Esophagus squamous epithelium (tissue), 5 donors: ENCODE results near the gene NLGN1. TPM values are rescaled to one million over a fixed set of nuclear protein-coding genes. Genes with fewer than 3 reads are reported as not detected.

Experiments used
- DNase-seq: peaks from one replicate; lab custom pipeline; 2025; lab: John Stamatoyannopoulos, UW
- H3K27ac ChIP-seq, 4 donors: fragments of 200-600 bp; sonication (generic); one replicate each; pipeline ENCODE4 v1.5.1; 2016 to 2019; ENCODE audit warnings: mild to moderate bottlenecking in 1 of 4
- H3K27me3 ChIP-seq, 4 donors: fragments of 200-600 bp; sonication (generic); 1 replicate in 3 of 4; 2 replicates in 1 of 4; pipeline versions ENCODE4 v1.5.1 to v1.6.0; 2017 to 2021; ENCODE audit warnings: antibody characterized with exemption in 1 of 4
- H3K36me3 ChIP-seq, 3 donors: fragments of 200-600 bp; sonication (generic); one replicate each; pipeline ENCODE4 v1.5.1; 2016 to 2019
- H3K4me1 ChIP-seq, 3 donors: fragments of 200-600 bp; sonication (generic); one replicate each; pipeline ENCODE4 v1.5.1; 2017 to 2019
- H3K4me3 ChIP-seq, 4 donors: fragments of 200-600 bp; sonication (generic); 1 replicate in 3 of 4; 2 replicates in 1 of 4; pipeline ENCODE4 v1.5.1; 2016 to 2019; ENCODE audit warnings: mild to moderate bottlenecking in 2 of 4, moderate library complexity in 1 of 4
- H3K9me3 ChIP-seq, 3 donors: fragments of 200-600 bp; sonication (generic); one replicate each; pipeline ENCODE4 v1.5.1; 2016 to 2019
- POLR2A ChIP-seq, 4 donors: fragments of 450-650 bp; IDR thresholded peaks; one replicate each; pipeline ENCODE4 v1.6.1; 2017; ENCODE audit warnings: antibody characterized with exemption in 4 of 4, mild to moderate bottlenecking in 4 of 4, moderate library complexity in 3 of 4
- WGBS, 2 donors: methylation state at CpG; one replicate each; pipeline ENCODE4 v1.1.5; 2018; 5-methylcytosine and 5-hydroxymethylcytosine counted together
- intact Hi-C: fragments of 100-400 bp; cut with DNase I; formaldehyde crosslinking; loops from one replicate; pipeline ENCODE4 v1.15.0; 2022
- total RNA-seq, 4 donors: library from RNA; depleted of rRNA; stranded (reverse); fragments of >200 nt; gene quantifications; one replicate each; pipeline ENCODE4 v1.1.0, GENCODE V29; 2016
- TF ChIP-seq, protein P1 (sequence below), 6 experiments: fragments of 450-650 bp in 4 of 6; fragments of 200-600 bp in 2 of 6; sonication (generic) in 2 of 6; IDR thresholded peaks; one replicate each; pipeline ENCODE4 v1.5.1; 2016 to 2019; ENCODE audit warnings: antibody characterized with exemption in 6 of 6, mild to moderate bottlenecking in 4 of 6, moderate library complexity in 4 of 6
- donor health status: DM: yes; HTN: yes; CAD: no.

NLGN1 gene
- total RNA-seq, 4 donors from 2014 or later, result 0.34 to 12.6 (median 2.9) TPM

DNA sequence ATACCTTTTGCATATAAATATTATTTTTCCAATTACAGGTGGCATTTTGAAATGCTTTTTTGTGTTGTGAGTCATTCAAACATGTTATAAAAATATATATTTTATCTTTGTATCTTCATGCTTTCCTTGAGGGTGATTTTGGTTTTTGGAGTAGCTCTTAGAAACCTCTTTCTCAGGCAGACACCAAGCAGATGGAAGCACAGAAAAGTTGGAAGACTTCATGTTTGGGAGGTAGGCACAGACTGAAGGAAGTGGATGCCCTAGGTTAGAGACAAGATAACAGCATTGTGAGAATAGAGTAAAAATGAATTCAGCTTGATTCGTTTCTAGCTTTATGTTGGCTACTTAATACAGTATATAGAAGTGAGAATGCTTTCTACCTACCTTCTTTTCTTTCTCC is 338.3 kb downstream of the NLGN1 start:
- no peak for DNase-seq

DNA sequence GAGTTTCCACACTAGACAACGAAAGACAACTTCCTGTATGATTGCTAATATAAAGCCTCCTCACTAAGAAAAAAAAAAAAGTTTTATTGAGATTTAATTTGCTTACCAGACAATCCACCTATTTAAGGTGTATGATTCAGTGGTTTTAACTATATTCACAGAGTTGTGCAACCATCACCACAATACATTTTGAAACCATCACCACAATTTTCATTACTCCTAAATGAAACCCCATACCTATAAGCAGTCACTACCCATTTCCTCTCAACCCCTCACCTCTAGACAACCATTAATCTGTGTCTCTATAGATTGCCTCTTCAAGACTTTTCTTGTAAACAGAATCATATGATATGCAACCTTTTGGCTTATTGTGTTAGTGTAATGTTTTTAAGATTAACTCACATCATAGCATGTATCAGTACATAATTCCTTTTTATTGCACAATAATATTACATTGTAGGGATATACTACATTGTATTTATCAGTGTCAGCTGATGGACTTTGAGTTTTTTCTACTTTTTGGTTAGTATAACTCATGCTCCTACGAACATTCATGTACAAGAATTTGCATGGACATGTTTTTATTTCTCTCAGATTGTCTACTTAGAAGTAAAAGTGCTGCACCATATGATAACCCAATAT is 339.7 kb downstream of the NLGN1 start:
- Histone ChIP-seq H3K36me3 (no peaks in the 10 kb centered on the region), H3K4me3 (no peak overlapping the region), H3K9me3 (no peaks in the 10 kb centered on the region), H3K4me1 (no peaks in the 10 kb centered on the region), H3K27ac (no peak overlapping the region), H3K27me3 (no peaks in the 10 kb centered on the region)
- DNase-seq, result no peak
- intact Hi-C loops, result no loop called here
- TF ChIP-seq, protein P1, sequence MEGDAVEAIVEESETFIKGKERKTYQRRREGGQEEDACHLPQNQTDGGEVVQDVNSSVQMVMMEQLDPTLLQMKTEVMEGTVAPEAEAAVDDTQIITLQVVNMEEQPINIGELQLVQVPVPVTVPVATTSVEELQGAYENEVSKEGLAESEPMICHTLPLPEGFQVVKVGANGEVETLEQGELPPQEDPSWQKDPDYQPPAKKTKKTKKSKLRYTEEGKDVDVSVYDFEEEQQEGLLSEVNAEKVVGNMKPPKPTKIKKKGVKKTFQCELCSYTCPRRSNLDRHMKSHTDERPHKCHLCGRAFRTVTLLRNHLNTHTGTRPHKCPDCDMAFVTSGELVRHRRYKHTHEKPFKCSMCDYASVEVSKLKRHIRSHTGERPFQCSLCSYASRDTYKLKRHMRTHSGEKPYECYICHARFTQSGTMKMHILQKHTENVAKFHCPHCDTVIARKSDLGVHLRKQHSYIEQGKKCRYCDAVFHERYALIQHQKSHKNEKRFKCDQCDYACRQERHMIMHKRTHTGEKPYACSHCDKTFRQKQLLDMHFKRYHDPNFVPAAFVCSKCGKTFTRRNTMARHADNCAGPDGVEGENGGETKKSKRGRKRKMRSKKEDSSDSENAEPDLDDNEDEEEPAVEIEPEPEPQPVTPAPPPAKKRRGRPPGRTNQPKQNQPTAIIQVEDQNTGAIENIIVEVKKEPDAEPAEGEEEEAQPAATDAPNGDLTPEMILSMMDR (IDR thresholded peaks at IDR 0.05), result no peak
- TF ChIP-seq POLR2A (IDR thresholded peaks at IDR 0.05), result no peak
- WGBS, 2 donors, result 37 to 49% methylated on average over 2 of the region's 2 CpGs

More for the DNA sequence above, 338.3 kb downstream of the NLGN1 start:
- Histone ChIP-seq H3K27me3 (no peaks in the 10 kb centered on the region), H3K27ac (no peak overlapping the region), H3K4me1 (no peaks in the 10 kb centered on the region), H3K4me3 (no peak overlapping the region), H3K36me3 (no peaks in the 10 kb centered on the region), H3K9me3 (no peaks in the 10 kb centered on the region)
- intact Hi-C loops, result no loop called here
- WGBS, 2 donors, result 50 to 52% methylated on average over 1 of the region's 1 CpG
- TF ChIP-seq, protein P1 (IDR thresholded peaks at IDR 0.05), result no peak
- no peak for TF ChIP-seq POLR2A (IDR thresholded peaks at IDR 0.05)

DNA sequence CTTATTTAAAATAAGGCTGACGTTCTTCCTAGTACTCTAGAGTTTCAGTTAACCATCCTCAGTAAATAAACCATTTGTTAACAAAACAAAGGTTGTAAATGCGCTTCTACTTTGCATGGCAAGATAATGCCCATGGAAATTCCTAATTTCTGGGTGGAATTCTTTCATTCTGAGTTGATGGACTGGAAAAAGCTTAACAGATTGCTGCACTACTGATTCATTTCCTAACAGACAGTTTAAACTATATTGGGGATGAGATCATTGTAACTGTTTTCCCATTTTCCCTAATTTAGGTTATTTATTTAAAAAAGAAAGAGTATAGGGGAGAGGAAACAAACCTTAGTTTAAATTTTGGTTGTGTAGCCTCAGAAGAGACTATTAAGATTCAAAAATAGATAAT is 342.2 kb downstream of the NLGN1 start:
- no peak overlapping the region for H3K4me3 ChIP-seq
- TF ChIP-seq, protein P1 (IDR thresholded peaks at IDR 0.05), result no peak
- TF ChIP-seq POLR2A (IDR thresholded peaks at IDR 0.05), result no peak
- H3K4me1 ChIP-seq, result no peaks in the 10 kb centered on the region
- H3K36me3 ChIP-seq, result no peaks in the 10 kb centered on the region
- intact Hi-C loops, result no loop called here
- 68 to 78% methylated on average over 2 of the region's 2 CpGs for WGBS, 2 donors
- no peak for DNase-seq
- H3K27ac ChIP-seq, result no peak overlapping the region
- no peaks in the 10 kb centered on the region for H3K27me3 ChIP-seq
- no peaks in the 10 kb centered on the region for H3K9me3 ChIP-seq

DNA sequence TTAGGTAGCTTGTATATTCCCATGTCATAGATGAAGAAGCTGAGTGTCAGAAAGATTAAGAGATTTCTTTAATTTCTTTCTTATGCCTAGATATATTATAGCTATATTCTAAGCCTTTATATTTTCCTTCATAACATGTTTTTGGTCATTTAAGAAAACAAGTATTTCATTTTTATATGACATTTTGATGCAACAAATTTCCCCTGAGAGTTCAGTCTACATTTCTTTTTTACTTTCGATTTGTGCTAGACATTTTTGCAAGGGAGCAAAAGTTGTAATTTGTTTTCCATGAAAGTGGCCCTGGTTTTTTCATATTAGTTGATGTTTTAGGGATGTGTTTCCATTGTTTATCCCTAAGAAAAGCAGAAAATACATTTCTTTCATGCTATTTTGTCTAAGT is 344.9 kb downstream of the NLGN1 start:
- intact Hi-C loops, result no loop called here
- no peak overlapping the region for H3K27ac ChIP-seq
- H3K4me1 ChIP-seq, result no peaks in the 10 kb centered on the region
- H3K36me3 ChIP-seq, result no peaks in the 10 kb centered on the region
- H3K27me3 ChIP-seq, result no peaks in the 10 kb centered on the region
- 53 to 63% methylated on average over 1 of the region's 1 CpG for WGBS, 2 donors
- H3K9me3 ChIP-seq, result no peaks in the 10 kb centered on the region
- no peak overlapping the region for H3K4me3 ChIP-seq
- DNase-seq, result no peak
- no peak for TF ChIP-seq POLR2A (IDR thresholded peaks at IDR 0.05)
- TF ChIP-seq, protein P1 (IDR thresholded peaks at IDR 0.05), result no peak

DNA sequence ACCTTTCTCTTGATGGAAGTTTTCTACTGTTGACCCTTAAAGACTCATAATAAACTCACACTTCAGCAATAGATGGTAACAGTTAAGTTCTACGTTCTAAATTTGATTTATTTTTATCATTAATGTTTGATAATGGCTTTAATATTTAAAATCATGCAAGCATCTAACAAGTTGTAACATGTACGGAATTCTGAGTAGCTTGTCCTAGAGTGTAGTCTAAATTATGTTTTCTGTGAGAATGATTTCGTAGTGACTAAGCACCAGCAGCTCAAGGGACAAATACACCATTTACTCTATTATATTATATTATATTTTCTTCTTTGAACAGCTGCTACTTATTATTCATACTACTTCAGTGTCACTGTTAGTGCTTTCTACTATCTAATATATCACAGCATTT is 345.6 kb downstream of the NLGN1 start:
- Histone ChIP-seq H3K4me3 (no peak overlapping the region), H3K36me3 (no peaks in the 10 kb centered on the region), H3K4me1 (no peaks in the 10 kb centered on the region), H3K27me3 (no peaks in the 10 kb centered on the region), H3K27ac (no peak overlapping the region), H3K9me3 (no peaks in the 10 kb centered on the region)
- DNase-seq, result no peak
- TF ChIP-seq, protein P1 (IDR thresholded peaks at IDR 0.05), result no peak
- no peak for TF ChIP-seq POLR2A (IDR thresholded peaks at IDR 0.05)
- WGBS, 2 donors, result 28 to 35% methylated on average over 3 of the region's 3 CpGs
- intact Hi-C loops, result no loop called here
